Right renal cortex interstitium (tissue), 3 donors: ENCODE data around the gene GMDS. TPM values are rescaled to one million over a fixed set of nuclear protein-coding genes. Genes with fewer than 3 reads are reported as not detected.

Experiments used
- DNase-seq, 3 donors: peaks; one replicate each; pipeline ENCODE4 v3.0.0-alpha.2; 2013; ENCODE audit warnings: low read depth in 3 of 3, low spot score in 2 of 3
- polyA plus RNA-seq, 3 donors: library from polyadenylated mRNA; unstranded; fragments of 120-200 nt; gene quantifications; one replicate each; pipeline ENCODE4 v1.2.1, GENCODE V29; 2013; ENCODE audit not compliant: insufficient read length in 3 of 3

Gene GMDS
- polyA plus RNA-seq, 3 donors, result 70.8 to 90.1 (median 74.0) TPM

DNA sequence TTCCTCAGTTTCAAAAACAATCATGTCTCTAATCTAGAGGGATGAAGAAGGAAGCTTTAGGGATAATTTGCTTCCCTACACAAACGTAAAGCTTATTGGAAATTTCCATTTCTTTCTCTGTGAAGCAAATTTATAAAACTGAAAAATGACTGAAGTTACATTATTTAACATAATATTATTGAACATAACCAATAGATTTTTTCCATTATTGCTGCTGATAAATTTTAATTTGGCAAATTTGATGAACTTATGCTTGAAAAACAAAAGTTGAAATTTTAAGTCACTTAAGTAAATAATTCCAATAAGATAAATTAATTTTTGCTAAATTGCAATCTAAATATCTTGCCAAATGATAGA lies 140.9 kb downstream of the GMDS start:
- DNase-seq, result no peak

DNA sequence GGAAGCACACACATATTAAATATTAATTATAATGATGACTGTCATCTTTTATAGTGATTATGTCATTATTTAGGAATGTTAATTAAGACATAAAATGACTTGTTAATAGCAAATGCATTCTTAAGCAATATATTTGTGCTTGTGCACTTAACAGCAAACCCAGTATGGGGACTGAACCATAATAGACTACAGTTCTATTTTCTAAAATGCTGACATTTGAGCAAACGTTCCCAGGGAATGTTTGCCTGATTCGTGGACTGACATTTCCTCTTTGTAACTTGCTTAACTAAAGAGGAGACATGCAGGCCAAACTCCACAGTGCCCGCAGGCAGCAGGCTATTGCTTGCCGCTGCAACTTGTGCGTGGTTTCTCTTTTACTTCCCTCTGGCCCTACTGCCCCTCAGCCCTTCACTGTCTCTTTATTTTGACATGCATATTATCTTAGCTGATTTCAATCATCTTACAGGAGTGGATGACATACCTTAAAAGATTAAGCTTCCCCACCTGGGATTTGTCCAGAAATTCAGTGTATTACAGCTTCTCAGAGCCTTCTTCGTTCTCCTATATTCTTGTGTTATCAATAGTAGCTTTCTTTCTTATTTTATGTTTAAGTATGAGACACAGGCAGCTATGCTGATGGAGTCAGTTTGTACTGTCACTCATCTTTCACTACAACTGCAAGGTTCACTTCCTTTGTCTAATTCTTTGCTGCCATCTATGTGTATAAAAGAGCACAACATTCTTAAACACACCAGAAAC lies 141.5 kb downstream of the GMDS start:
- peak in 1 of 3 donors; percentile 33 for DNase-seq

DNA sequence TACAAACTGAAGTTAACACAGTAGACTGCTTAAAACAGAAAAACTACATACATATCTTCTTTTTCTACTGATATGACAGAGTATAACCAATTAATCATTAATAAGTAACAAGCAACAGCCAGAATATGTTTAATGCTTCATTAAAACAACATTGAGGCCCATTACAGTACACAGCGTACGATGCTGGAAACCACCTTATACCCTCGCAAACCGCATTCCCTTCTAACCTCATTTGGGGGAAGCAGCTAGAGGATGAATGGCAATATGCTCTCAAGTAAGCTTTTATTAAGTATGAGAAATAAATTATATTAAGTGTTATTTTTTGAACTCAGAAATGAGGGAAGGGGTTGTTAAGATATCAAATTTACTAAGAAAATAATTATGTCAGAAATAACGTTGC lies 142.4 kb downstream of the GMDS start:
- no peak for DNase-seq

DNA sequence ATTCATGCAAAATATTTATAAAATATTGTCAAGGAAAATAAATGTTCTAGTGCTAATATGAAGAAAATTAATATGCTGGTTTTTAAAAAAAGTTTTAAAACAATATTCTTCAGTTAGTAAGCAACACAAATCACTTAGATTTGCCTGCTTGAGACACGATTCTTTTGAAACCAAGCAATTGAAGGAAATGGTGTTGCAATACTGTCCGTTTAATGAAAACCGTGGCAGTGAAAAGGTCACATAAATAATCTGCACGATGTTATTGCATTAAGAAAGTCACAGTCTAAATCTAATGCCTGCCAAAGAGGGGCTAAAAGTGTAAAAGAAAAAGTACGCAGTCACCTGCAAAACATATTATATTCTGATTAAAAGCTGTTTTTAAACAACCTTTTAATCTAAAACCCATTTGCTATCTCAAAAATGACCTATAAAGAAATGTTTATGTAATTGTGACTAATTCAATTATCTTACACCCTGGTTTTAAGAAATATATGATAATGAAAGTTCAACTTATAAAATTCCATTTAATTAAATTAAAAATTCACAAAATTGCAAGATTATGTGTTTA lies 143.0 kb downstream of the GMDS start:
- no peak for DNase-seq

DNA sequence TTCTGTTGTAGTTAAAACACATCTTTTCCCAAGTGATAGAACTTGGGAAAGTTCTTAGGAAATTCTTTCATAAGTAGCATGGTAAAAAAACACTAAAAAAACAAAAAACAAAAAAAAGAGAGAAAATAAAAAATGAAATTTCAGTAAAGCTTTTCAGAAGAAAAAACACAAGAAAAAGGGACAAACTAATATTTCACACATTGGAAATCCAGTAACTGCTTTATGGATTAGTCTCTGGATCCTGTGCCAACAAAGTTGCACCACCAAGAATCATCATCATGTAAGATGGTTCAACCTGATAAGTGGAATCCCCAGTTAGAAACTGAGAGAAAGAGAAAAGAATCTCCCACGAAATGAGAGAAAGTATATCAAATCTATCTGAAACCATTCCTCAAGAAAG lies 144.2 kb downstream of the GMDS start:
- no peak for DNase-seq

DNA sequence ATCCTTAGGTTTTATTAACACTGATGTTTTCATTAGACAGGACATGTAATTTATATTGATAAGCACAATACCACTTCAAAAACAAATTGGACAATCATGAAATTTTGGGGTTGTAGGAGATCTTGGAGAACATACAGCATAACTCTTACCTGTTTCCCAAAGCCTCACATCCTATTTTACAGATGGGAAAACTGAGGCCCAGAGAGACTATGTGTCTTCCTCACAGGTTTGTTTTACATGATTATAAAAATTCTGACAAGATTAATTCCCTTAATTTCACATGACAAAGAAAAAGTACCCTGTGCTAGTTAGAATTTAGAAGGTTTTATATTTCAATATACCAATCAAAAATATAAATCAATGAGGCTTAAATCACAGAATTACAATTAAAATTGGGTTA lies 145.5 kb downstream of the GMDS start:
- no peak for DNase-seq

DNA sequence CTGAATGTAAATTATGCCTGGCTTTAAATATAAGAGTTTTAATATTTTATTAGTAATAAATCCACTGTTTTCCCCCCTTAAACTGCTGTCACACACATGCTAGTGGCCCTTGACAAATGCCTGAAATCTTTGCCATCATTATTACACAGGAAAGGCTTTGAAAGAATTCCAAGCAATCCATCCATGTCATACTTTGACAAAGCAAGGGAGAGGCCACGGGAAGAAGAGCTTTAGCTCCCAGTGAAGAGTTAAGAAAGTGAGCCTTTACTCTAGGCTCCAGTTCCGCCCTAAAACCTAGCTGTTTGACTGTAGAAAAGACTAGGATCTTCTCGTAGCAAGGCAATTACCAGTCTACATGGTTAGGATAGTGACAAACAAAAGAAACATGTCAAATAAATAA lies 147.9 kb downstream of the GMDS start:
- DNase-seq, result no peak

DNA sequence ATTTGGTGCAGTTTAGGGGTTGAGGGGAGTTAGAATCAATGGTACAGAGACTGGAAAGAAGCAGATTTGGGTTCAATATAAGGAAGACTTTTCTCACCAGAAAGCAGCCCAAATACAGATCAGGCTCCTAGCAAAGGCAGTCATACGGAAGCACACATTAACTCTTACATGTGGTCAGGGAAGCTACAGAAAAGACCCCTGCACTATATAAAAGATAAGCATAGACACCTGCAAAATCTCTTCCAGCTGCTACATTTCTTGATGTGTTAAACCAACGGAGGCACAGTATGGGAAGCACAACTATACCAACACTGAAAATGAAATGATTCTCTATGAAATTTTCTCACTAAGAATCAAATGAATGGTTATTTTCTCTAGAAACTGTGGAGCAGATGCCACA lies 150.8 kb downstream of the GMDS start:
- no peak for DNase-seq

DNA sequence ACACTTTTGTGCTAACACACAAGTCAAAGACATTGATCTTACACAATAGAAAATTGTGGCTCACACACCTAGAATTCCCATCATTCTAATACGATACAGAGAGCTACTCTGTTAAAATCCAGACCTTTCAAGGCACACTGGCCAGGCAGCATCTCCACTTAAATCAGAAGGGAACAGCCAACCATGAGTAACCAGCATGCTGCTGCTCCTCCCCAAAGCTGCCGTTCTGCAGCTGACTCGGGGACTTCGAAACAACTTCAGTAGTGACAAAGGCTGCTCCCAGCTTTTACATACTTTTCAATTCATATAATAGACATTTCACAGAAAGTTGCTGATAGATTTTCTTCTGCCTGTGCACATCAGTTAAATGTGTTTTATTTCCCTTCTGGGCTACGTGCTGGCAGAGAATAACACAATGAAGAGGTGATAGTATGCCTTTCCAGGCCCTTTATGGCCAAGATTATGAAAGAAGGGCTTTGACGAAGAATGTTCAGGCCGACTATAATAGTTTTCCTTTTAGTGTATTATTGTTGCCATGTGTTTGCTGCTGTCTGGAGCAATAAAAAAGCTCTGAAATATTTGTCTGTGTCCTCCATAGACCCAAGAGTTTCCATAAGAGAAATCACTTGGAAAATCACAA lies 159.0 kb downstream of the GMDS start:
- DNase-seq, result no peak

DNA sequence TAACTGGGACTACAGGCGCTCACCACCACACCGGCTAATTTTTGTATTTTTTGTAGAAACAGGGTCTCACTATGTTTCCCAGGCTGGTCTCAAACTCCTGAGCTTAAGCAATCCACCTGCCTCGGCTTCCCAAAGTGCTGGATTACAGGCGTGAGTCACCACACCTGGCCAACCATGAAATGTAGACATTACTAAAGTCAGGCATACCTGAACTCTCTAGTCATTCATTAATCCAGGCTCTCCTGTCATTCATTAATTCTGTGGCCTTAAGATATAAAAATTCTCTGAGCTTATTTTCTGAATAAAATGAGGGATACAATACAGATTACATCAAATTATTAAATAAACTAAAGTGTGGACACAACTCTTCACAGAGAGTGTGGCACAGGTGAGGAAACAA lies 159.7 kb downstream of the GMDS start:
- DNase-seq, result no peak

DNA sequence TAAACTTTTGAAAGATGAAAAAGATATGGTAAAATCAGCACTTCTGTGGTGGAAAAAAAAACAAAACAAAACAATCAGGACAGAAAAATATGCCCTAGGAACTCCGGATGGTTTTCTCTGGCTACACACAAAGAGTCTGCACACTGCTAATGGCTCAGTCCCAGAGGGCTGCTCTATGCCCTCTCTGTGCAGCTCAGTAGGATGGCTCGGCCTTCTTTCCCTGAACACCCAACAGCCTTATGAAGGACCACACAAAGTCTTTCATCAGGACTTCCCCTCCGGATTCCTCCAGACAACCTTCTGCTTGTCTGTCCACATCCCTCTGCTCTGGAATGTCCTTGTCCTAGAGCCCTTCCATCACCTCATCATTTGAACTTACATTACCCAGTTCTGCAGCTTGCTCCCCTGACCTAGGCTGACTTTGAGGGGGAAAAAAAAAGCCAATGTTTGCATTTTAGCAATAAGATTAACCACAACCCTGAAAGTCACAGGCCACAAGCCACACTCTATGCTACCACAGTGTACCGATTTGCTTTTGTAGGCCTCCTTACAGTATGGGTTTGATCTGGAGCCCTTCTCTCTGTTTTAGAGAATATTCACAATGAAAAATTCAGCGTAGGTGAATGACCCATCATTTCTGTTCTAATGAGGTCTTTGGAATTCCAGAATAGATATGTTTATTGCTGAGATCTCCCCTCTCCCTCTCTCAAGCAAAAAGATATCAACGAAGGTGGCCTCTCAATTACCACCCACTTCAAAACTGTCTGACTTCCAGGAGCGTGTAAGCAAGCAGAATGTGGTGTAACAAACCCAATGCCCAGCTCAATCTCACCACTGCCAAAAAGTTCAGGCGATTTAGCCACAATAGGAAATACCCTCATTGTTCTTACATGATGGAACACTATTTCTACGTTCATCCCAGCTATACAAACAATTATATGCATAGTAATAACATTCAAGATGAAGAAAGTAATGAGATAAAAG lies 164.0 kb downstream of the GMDS start:
- DNase-seq, result no peak

DNA sequence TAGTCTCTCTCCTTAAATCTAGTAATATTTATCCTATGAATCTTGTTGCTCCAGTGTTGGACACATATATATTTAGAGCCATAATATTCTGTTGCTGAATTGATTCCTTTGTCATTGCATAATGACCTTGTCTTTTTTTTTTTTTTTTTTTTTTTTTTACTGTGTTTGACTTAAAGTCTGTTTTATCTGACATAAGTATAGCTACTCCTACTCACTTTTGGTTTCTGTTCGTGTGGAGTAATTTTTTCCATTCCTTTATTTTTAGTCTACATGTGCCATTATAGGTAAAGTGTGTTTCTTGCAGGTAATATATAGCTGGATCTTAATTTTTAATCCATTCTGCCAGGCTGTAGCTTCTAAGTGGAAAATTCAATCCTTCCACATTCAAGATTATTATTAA lies 166.5 kb downstream of the GMDS start:
- DNase-seq, result no peak

DNA sequence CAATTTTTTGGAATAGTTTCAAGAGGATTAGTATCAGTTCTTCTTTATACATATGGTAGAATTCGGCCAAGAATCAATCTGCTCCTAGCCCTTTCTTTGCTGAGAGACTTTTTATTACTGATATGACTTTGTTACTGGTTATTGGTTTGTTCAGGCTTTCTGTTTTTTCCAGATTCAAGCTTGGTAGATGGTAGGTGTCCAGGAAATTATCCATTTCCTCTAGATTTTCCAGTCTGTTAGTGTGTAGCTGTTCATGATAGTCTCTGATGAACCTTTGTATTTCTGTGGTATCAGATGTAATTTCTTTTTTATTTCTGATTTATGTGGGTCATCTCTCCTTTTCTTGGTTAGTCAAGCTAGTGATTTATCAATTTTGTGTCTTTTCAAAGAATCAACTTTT lies 167.6 kb downstream of the GMDS start:
- no peak for DNase-seq

DNA sequence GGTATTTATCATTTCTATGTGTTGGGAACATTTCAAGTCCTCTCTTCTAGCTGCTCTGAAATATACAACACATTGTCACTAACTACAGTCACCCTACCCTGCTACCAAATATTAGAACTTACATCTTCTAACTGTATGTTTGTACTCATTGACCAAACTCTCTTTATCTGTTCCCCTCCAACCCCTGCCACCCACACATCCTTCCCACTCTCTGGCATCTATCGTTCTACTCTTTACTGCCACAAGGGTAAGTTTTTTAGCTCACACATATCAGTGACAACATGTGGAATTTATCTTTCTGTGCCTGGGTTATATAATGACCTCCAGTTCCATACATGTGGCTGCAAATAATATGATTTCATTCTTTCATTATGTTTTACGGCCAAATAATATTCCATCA lies 171.9 kb downstream of the GMDS start:
- DNase-seq, result no peak

DNA sequence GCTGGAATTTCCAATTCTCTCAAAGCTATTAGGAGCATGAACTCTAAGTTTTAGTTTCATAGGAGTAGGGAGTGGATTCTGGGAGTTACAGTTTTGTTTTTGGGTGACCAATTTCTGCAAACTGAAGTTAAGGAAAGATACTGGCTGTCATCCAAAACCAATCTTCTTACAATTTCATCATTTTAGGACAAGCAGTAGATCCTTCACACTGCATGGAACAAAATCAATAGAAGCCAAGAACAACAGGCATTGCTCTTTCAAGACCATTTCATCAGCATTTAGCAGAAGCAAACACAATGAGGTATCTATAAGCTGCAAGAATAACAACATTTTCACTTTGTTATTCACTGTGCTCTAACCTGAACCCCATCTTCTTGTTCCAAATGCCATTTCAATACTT lies 173.0 kb downstream of the GMDS start:
- DNase-seq, result no peak

DNA sequence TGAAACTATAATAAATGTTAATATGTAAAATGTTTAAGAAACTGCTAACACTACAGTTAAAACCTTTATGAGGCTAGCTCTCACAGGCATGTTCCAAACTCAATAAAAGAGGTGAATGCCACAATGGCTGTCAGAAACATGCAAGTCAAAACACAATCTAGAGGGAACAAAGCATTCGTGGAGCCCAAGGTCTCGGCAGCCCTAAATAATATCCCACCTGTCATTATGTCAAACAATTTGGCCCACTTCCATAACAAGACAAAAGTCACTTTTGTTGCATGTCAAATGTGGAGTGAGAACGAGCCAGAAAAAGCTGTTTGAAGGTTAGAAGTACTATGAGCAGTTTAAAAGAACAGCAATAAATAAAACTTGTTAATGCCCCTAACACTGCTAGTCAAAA lies 181.9 kb downstream of the GMDS start:
- DNase-seq, result no peak

DNA sequence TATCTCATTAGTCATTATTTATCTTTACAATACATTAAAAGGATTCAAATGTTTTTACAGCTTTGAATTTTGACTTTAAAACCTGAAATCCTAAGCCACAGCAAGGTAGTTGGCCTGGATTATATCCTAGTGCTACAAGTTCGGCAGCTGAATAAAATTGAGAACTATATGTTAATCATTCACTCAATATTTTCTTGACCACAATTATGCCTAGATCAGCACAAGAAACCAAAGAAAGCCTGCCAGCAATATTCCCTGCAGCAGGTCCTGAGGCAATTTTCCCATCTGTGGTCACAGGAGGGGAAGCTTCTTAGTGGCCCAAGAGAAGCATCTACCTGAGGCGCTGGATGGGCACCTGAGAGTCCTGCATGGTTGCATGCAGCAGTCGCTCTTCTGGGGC lies 183.5 kb downstream of the GMDS start:
- DNase-seq, result no peak

DNA sequence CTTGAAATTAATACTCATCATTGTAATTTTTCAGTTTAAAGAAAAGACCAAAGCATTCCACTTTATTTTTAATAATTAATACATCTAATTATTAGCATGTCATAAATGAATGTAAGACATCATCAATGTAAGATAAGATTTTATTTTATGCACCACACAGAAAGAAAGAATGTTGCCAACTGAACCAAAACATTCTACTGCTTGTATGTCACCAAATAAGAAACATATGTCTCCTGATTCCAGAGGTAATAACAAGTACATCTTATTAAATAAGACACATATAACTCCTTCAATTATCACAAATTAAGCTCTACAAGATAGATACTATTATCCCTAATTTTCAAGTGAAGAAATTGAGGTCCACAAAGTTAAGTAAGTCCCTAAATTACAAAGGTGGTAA lies 189.5 kb downstream of the GMDS start:
- no peak for DNase-seq

DNA sequence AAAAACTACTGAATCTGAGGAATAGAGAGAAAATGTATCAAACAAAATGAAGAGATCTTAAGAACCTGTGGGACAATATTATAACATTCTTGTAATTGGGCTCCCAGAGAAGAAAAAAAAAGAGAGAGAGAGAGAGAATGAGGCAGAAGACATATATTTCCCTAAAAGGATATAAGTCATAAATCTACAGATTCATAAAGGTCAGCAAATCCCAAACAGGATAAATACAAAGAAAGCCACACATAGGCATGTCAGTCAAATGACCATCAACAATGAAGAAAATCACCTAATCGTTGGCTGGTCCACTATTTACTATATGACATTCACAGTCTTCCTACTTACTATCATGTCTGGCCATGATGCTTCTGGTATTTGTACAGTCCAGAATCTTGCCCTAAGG lies 190.3 kb downstream of the GMDS start:
- no peak for DNase-seq

DNA sequence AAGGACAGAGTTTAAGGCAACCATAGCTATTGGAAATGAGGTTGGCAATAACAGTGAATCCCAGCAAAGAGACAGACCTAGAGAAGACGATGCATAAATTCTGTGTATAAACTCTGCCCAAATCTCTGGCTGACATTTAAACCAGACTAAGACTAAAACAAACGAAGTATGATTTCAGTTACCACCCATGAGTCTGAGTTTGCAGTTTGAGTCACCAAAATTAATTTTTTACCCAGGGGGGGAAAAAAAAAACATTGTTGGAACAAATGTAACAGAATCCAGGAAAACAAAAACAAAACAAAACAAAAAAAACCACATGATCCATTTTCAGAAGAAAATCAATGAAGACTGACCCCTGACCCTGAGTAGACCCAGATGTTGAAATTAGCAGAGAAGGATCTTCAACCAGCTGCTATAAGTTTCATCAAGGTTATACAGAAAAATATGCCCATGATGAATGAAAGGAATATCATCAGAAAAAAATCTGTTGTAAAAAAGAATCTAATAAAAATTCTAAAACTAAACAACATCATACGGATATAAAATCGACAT lies 190.8 kb downstream of the GMDS start:
- DNase-seq, result no peak

DNA sequence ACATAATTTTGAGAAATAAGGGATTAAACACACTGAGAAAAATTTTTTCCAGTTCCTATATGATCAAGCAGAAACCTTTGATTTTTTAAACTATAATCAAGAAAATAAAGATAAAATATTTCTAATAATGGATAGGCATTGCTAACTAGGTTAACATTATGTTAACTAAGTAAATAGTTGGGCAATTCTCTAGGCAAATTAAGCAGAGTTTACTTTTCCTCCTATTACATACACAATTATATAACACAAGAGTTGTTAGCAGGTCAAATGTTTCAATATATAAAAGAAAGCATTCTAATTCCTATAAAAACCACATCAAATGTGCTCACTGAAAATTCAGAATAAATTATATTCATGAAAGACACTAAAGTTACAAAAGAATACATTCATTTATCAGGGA lies 191.7 kb downstream of the GMDS start:
- DNase-seq, result no peak
